Neuron (in vitro differentiated cells): Measurements from ENCODE around the gene TRMT10B.

ENCODE experiments used
- H2AFZ ChIP-seq: one replicate; pipeline ENCODE4 v1.6.1; 2013; ENCODE audit warnings: low read depth, mild to moderate bottlenecking, inconsistent platforms, low read length, moderate library complexity
- H3K27me3 ChIP-seq: one replicate; pipeline ENCODE4 v1.6.1; 2013; ENCODE audit warnings: low read length; ENCODE audit not compliant: insufficient read depth
- H3K36me3 ChIP-seq: one replicate; pipeline ENCODE4 v1.6.1; 2013; ENCODE audit warnings: low read length; ENCODE audit not compliant: insufficient read depth
- H3K4me1 ChIP-seq: one replicate; pipeline ENCODE4 v1.6.1; 2013; ENCODE audit warnings: low read length; ENCODE audit not compliant: insufficient read depth
- H3K4me3 ChIP-seq: 2 replicates; pipeline ENCODE4 v1.5.1; 2013; ENCODE audit warnings: mild to moderate bottlenecking, low read length, moderate library complexity
- H3K9me3 ChIP-seq: one replicate; pipeline ENCODE4 v1.6.1; 2013; ENCODE audit warnings: low read length

TRMT10B gene

GRCh38 chr9:37753489-37754190, at the start of gene TRMT10B:
TSS of gene TRMT10B (plus strand) at chr9:37753805. CDS start at chr9:37761932, 8,127 bp downstream.
- Histone ChIP-seq H2AFZ (peak within 1 kb of the TSS; percentile 79), H3K9me3 (no peaks in the 10 kb centered on the region), H3K4me3 (peak within 1 kb of the TSS; percentile 80), H3K27me3 (no peaks in the 10 kb centered on the region), H3K36me3 (no peaks in the 10 kb centered on the region), H3K4me1 (no peaks in the 10 kb centered on the region)

- H3K27me3 ChIP-seq, result peaks cover 6% of the 10 kb centered on the region
These were observed 47.8 kb upstream of the TRMT10B start for GRCh38 chr9:37705787-37706186.

GRCh38 chr9:37706290-37706689, 47.3 kb upstream of the TRMT10B start:
- Histone ChIP-seq H3K36me3 (no peaks in the 10 kb centered on the region), H3K4me1 (no peaks in the 10 kb centered on the region), H3K4me3 (no peak overlapping the region), H3K27me3 (peaks cover 6% of the 10 kb centered on the region), H3K9me3 (no peaks in the 10 kb centered on the region), H2AFZ (no peak overlapping the region)

More at GRCh38 chr9:37705787-37706186, 47.8 kb upstream of the TRMT10B start:
- no peaks in the 10 kb centered on the region for H3K4me1 ChIP-seq
- H2AFZ ChIP-seq, result no peak overlapping the region
- no peak overlapping the region for H3K4me3 ChIP-seq
- H3K36me3 ChIP-seq, result no peaks in the 10 kb centered on the region
- no peaks in the 10 kb centered on the region for H3K9me3 ChIP-seq

GRCh38 chr9:37707748-37708147, 45.9 kb upstream of the TRMT10B start:
- no peak overlapping the region for H3K4me3 ChIP-seq
- no peak overlapping the region for H2AFZ ChIP-seq
- no peaks in the 10 kb centered on the region for H3K4me1 ChIP-seq
- no peaks in the 10 kb centered on the region for H3K36me3 ChIP-seq
- H3K9me3 ChIP-seq, result no peaks in the 10 kb centered on the region
- peaks cover 6% of the 10 kb centered on the region for H3K27me3 ChIP-seq

- Histone ChIP-seq H3K36me3 (no peaks in the 10 kb centered on the region), H3K4me3 (no peak overlapping the region), H3K27me3 (peaks cover 6% of the 10 kb centered on the region), H3K4me1 (no peaks in the 10 kb centered on the region), H3K9me3 (no peaks in the 10 kb centered on the region), H2AFZ (no peak overlapping the region)
These were observed 43.6 kb upstream of the TRMT10B start for GRCh38 chr9:37710046-37710445.

GRCh38 chr9:37715260-37715659, 38.3 kb upstream of the TRMT10B start:
- Histone ChIP-seq H3K27me3 (peaks cover 8% of the 10 kb centered on the region), H3K36me3 (no peaks in the 10 kb centered on the region), H2AFZ (no peak overlapping the region), H3K4me3 (no peak overlapping the region), H3K9me3 (no peaks in the 10 kb centered on the region), H3K4me1 (no peaks in the 10 kb centered on the region)

GRCh38 chr9:37715991-37716505, 37.6 kb upstream of the TRMT10B start:
- Histone ChIP-seq H2AFZ (no peak overlapping the region), H3K27me3 (peaks cover 12% of the 10 kb centered on the region), H3K4me1 (no peaks in the 10 kb centered on the region), H3K9me3 (no peaks in the 10 kb centered on the region), H3K4me3 (no peak overlapping the region), H3K36me3 (no peaks in the 10 kb centered on the region)

GRCh38 chr9:37719526-37719925, 34.1 kb upstream of the TRMT10B start:
- Histone ChIP-seq H2AFZ (no peak overlapping the region), H3K9me3 (no peaks in the 10 kb centered on the region), H3K4me3 (no peak overlapping the region), H3K4me1 (no peaks in the 10 kb centered on the region), H3K27me3 (peaks cover 12% of the 10 kb centered on the region), H3K36me3 (no peaks in the 10 kb centered on the region)

- H3K36me3 ChIP-seq, result no peaks in the 10 kb centered on the region
- H2AFZ ChIP-seq, result no peak overlapping the region
- no peaks in the 10 kb centered on the region for H3K4me1 ChIP-seq
- no peak overlapping the region for H3K4me3 ChIP-seq
- H3K9me3 ChIP-seq, result no peaks in the 10 kb centered on the region
- H3K27me3 ChIP-seq, result peaks cover 8% of the 10 kb centered on the region
These were observed 26.6 kb upstream of the TRMT10B start for GRCh38 chr9:37727013-37727412.

GRCh38 chr9:37729499-37729898, 24.1 kb upstream of the TRMT10B start:
- Histone ChIP-seq H3K4me1 (no peaks in the 10 kb centered on the region), H3K27me3 (peaks cover 28% of the 10 kb centered on the region), H3K4me3 (no peak overlapping the region), H2AFZ (no peak overlapping the region), H3K9me3 (no peaks in the 10 kb centered on the region), H3K36me3 (no peaks in the 10 kb centered on the region)

- no peaks in the 10 kb centered on the region for H3K4me1 ChIP-seq
- H3K9me3 ChIP-seq, result no peaks in the 10 kb centered on the region
- H3K4me3 ChIP-seq, result no peak overlapping the region
- peaks cover 31% of the 10 kb centered on the region for H3K27me3 ChIP-seq
- H3K36me3 ChIP-seq, result no peaks in the 10 kb centered on the region
- no peak overlapping the region for H2AFZ ChIP-seq
These were observed 23.3 kb upstream of the TRMT10B start for GRCh38 chr9:37730256-37730655.

GRCh38 chr9:37730839-37731238, 22.8 kb upstream of the TRMT10B start:
- H3K36me3 ChIP-seq, result no peaks in the 10 kb centered on the region
- H2AFZ ChIP-seq, result no peak overlapping the region
- peaks cover 32% of the 10 kb centered on the region for H3K27me3 ChIP-seq
- no peaks in the 10 kb centered on the region for H3K4me1 ChIP-seq
- H3K4me3 ChIP-seq, result no peak overlapping the region
- no peaks in the 10 kb centered on the region for H3K9me3 ChIP-seq

- Histone ChIP-seq H2AFZ (no peak overlapping the region), H3K27me3 (peaks cover 36% of the 10 kb centered on the region), H3K9me3 (no peaks in the 10 kb centered on the region), H3K4me1 (no peaks in the 10 kb centered on the region), H3K36me3 (no peaks in the 10 kb centered on the region), H3K4me3 (no peak overlapping the region)
These were observed 21.4 kb upstream of the TRMT10B start for GRCh38 chr9:37732086-37732741.
